Measurements from ENCODE around the gene SPOCK1.

SPOCK1 gene

GRCh38 chr5:137266186-137266585 lies 232.9 kb downstream of the SPOCK1 start:
- no peak overlapping the region for H3K27ac ChIP-seq
- H3K4me3 ChIP-seq, result no peak overlapping the region
- no peak for DNase-seq (ENCODE audit: low spot score)
- TF ChIP-seq, protein P1, sequence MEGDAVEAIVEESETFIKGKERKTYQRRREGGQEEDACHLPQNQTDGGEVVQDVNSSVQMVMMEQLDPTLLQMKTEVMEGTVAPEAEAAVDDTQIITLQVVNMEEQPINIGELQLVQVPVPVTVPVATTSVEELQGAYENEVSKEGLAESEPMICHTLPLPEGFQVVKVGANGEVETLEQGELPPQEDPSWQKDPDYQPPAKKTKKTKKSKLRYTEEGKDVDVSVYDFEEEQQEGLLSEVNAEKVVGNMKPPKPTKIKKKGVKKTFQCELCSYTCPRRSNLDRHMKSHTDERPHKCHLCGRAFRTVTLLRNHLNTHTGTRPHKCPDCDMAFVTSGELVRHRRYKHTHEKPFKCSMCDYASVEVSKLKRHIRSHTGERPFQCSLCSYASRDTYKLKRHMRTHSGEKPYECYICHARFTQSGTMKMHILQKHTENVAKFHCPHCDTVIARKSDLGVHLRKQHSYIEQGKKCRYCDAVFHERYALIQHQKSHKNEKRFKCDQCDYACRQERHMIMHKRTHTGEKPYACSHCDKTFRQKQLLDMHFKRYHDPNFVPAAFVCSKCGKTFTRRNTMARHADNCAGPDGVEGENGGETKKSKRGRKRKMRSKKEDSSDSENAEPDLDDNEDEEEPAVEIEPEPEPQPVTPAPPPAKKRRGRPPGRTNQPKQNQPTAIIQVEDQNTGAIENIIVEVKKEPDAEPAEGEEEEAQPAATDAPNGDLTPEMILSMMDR (IDR thresholded peaks at IDR 0.05), result no peak

DNA sequence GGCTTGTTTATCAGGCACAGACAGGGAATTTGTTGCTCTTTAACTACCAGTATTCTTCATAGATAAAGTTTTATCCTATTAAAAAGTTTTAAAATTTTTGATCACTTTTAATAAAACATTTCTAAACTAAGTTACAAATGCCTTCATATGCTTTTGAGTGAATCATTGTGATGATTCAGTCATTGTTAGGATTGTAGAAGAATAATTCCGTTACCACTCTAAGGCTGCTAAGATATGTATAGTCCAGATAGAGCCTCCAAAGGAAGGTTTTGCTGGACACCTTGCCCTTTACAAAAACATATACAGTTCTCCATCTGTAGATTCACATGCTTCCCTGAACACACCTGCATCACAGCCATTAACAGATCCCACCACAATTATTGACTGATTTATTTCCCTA lies 233.7 kb downstream of the SPOCK1 start:
- no peak for DNase-seq (ENCODE audit: low spot score)
- H3K27ac ChIP-seq, result no peak overlapping the region
- TF ChIP-seq, protein P1 (IDR thresholded peaks at IDR 0.05), result no peak
- H3K4me3 ChIP-seq, result no peak overlapping the region

- Histone ChIP-seq H3K27ac (peak overlapping the region in 1 of 2 donors; percentile 69), H3K4me3 (no peak overlapping the region)
- TF ChIP-seq, protein P1 (IDR thresholded peaks at IDR 0.05), result no peak
- DNase-seq (ENCODE audit: low spot score), result no peak
Observed at GRCh38 chr5:137264573-137264972, 234.6 kb downstream of the SPOCK1 start.

DNA sequence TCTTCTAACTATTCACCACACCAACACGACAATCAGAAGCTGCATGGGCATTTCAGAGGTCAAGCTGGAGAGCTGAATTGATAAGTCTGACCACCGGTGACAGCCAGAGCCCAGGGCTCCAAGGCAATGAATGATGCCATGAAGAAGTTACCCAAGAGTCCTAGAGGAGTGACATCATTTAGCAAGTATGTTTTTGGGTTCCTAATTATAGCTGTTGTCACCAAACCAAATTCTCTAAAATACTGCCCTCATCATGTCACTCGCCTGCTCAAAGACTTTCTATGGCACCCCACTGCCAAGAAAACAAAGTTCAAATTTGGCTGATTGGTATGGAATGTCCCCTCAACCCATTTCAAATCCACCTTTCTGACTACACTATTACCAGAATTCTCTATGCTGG lies 235.1 kb downstream of the SPOCK1 start:
- TF ChIP-seq, protein P1 (IDR thresholded peaks at IDR 0.05), result no peak
- Histone ChIP-seq H3K4me3 (no peak overlapping the region), H3K27ac (peak overlapping the region in 1 of 2 donors; percentile 69)
- DNase-seq (ENCODE audit: low spot score), result no peak

DNA sequence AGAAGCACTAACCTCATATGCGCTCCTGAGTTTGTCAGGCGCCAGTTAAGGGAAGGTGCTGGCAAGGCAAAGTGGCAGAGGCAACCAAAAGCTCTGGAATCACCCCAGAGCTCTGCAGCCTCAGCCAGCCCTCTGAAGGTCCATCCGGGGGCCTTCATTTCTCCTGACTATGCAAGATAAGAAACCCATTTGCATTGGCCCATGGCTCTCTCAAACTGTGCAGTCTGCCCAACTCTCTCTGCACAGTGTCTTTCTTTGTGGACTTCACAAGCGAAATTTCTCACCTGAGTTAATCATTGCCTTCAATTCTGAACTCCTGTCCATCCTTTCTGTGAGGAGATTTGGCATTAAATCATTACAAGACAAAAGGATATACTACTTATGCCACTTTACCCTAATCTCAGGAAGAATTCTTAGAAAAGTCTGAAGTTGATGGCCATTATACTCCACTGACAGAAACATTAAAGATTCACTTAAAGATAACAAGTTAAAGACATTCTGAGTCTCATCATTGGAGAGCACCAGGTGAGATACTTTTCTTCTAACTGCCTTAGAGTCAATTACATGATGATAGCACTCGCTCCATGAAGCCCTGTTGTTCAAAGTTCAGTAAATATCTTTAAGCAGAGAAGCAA lies 235.6 kb downstream of the SPOCK1 start:
- TF ChIP-seq, protein P1 (IDR thresholded peaks at IDR 0.05), result no peak
- no peak for DNase-seq (ENCODE audit: low spot score)
- no peak overlapping the region for H3K4me3 ChIP-seq
- H3K27ac ChIP-seq, result peak overlapping the region in 1 of 2 donors; percentile 69

- no peak overlapping the region for H3K4me3 ChIP-seq
- no peak overlapping the region for H3K27ac ChIP-seq
- no peak for DNase-seq (ENCODE audit: low spot score)
- TF ChIP-seq, protein P1 (IDR thresholded peaks at IDR 0.05), result no peak
Observed at GRCh38 chr5:137262818-137263217, 236.3 kb downstream of the SPOCK1 start.
